Measurements from ENCODE around the gene EMB.

The EMB gene

GRCh38 chr5:50359187-50359586 is 81.9 kb downstream of the EMB start:
- no peak overlapping the region for H3K4me3 ChIP-seq (ENCODE audit: low read depth, low read length)
- TF ChIP-seq CTCF (IDR thresholded peaks at IDR 0.05; ENCODE audit: insufficient read depth, low read length, missing control alignments): no peak
- POLR2A ChIA-PET: no interaction called here
- CTCF ChIA-PET: no interaction called here
- DNase-seq (ENCODE audit: low read depth, low spot score): no peak

GRCh38 chr5:50352382-50352781 is 88.7 kb downstream of the EMB start:
- POLR2A ChIA-PET: no interaction called here
- TF ChIP-seq CTCF (IDR thresholded peaks at IDR 0.05; ENCODE audit: insufficient read depth, low read length, missing control alignments): no peak
- no peak for DNase-seq (ENCODE audit: low read depth, low spot score)
- no peak overlapping the region for H3K4me3 ChIP-seq (ENCODE audit: low read depth, low read length)
- CTCF ChIA-PET: interaction anchor here (1.4 kb wide), 1 partner anchor 25 kb away, joined by 3 read pairs; no protein-coding TSS in a partner anchor

Data from AG04449 (cell line).